Omental fat pad (tissue), 4 donors: ENCODE data around the gene AQP12B. TPM values are rescaled to one million over a fixed set of nuclear protein-coding genes. Genes with fewer than 3 reads are reported as not detected.
"Not testable (repeated sequence)": the region's sequence is repeated elsewhere in the genome, so short reads cannot be mapped to it uniquely, and the experiment has no call there.

Source experiments
- ATAC-seq: fragments of 150-250 bp; one replicate; pipeline ENCODE4 v1.9.1; 2016; ENCODE audit warnings: mild to moderate bottlenecking, moderate library complexity; ENCODE audit not compliant: low FRiP score
- DNase-seq: peaks from one replicate; pipeline ENCODE4 v3.0.0-alpha.2; 2019; ENCODE audit warnings: low spot score
- CTCF ChIP-seq, 3 donors: fragments of 450-650 bp; IDR thresholded peaks; one replicate each; pipeline ENCODE4 v1.5.1; 2016 to 2017; ENCODE audit warnings: antibody characterized with exemption in 3 of 3, mild to moderate bottlenecking in 3 of 3, moderate library complexity in 2 of 3
- total RNA-seq, 4 donors: library from RNA; depleted of rRNA; stranded (reverse); fragments of >200 nt; gene quantifications; one replicate each; pipeline ENCODE4 v1.1.0, GENCODE V29; 2016

AQP12B gene
- total RNA-seq, 4 donors from 2014 or later: not detected

GRCh38 chr2:240686460-240686859, 3.8 kb upstream of the AQP12B start:
- no peak for ATAC-seq

GRCh38 chr2:240685771-240686371, 3.2 kb upstream of the AQP12B start:
- TF ChIP-seq CTCF (IDR thresholded peaks at IDR 0.05): no peak
- ATAC-seq (no peak), DNase-seq (no peak)

More at GRCh38 chr2:240686460-240686859, 3.8 kb upstream of the AQP12B start:
- TF ChIP-seq CTCF (IDR thresholded peaks at IDR 0.05): no peak
- no peak for DNase-seq

GRCh38 chr2:240683980-240684728, 1.5 kb upstream of the AQP12B start:
- ATAC-seq, DNase-seq: not testable (repeated sequence)

- not testable (repeated sequence) for ATAC-seq, DNase-seq
Observed at GRCh38 chr2:240683329-240683979, 769 bp upstream of the AQP12B start.

GRCh38 chr2:240680185-240680584, 2.5 kb downstream of the AQP12B start:
- DNase-seq, ATAC-seq: not testable (repeated sequence)

GRCh38 chr2:240678909-240679308, 3.8 kb downstream of the AQP12B start:
- not testable (repeated sequence) for ATAC-seq, DNase-seq

- not testable (repeated sequence) for ATAC-seq, DNase-seq
Observed at GRCh38 chr2:240678043-240678442, 4.6 kb downstream of the AQP12B start.

GRCh38 chr2:240675345-240675744, 7.3 kb downstream of the AQP12B start:
- not testable (repeated sequence) for DNase-seq
- ATAC-seq: peak; percentile 59

- DNase-seq, ATAC-seq: not testable (repeated sequence)
Observed at GRCh38 chr2:240674461-240675184, 8.1 kb downstream of the AQP12B start.

GRCh38 chr2:240672701-240673190, 9.9 kb downstream of the AQP12B start:
- no peak for ATAC-seq
- no peak for DNase-seq
- no peak for TF ChIP-seq CTCF (IDR thresholded peaks at IDR 0.05)
